ENCODE measurements around the gene EHBP1. TPM values are rescaled to one million over a fixed set of nuclear protein-coding genes. Genes with fewer than 3 reads are reported as not detected.

Gene EHBP1
- total and polyA plus RNA-seq, 2 donors (not counting 1 experiment from before 2014, with no cell fraction given), result 129 to 191 TPM

DNA sequence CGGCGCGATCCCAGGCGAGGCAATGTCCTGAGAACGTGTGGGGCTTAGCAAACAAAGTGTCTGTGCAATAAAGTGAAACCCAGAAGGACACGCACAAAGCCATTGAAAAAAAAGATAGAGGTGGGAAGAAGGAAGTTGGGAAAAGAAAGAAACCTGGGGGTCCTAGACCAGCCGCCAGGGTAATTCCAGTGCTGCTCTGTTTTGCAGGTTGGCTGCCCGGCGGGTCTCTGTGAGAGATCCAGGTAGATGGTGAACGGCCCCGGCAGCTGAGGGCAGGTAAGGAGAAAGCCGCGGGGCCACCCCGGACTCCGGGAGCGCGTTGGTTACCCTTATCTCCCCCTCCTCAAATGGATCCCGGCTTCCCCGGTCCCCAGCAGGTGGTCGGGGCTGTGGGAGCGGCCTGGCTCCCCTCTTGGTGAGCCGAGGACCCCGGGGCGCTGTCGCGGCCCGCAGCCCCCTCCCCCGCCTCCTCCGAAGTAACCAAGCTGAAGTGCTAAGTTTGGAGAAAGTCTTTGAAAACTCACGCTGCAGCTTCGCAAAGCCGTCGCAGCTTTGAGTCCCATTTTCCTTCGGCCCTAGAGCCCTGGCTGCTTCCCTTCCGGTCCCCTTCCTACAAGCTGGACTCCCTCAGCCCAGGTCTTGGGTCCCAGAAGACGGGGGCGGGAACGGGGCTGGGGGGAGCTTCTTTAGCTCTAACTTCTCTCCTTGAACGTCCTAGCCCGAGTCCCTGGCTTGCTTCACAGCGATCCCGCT, 345.7 kb downstream of the EHBP1 start:
- no peaks in the 10 kb centered on the region for H3K4me1 ChIP-seq (ENCODE audit: control insufficient read depth, extremely low read depth, insufficient read depth, low read length)
- H3K36me3 ChIP-seq (ENCODE audit: control insufficient read depth, insufficient read depth, low read length), result no peaks in the 10 kb centered on the region
- no peaks in the 10 kb centered on the region for H4K20me1 ChIP-seq (ENCODE audit: control insufficient read depth, extremely low read depth, insufficient read depth, low read length)
- H3K4me3 ChIP-seq (replicated peaks in 1 of 4; ENCODE audit: control extremely low read depth in 1 of 4, insufficient read depth in 1 of 4, low read depth in 3 of 4, low read length in 4 of 4), result peak overlapping the region; percentile 47 to 61 (median 52)
- no peak overlapping the region for H3K9ac ChIP-seq (ENCODE audit: insufficient read depth, low read length)
- peaks cover 72% of the 10 kb centered on the region for H3K27me3 ChIP-seq (ENCODE audit: control insufficient read depth, insufficient read depth, low read length)
- TF ChIP-seq, protein P1, sequence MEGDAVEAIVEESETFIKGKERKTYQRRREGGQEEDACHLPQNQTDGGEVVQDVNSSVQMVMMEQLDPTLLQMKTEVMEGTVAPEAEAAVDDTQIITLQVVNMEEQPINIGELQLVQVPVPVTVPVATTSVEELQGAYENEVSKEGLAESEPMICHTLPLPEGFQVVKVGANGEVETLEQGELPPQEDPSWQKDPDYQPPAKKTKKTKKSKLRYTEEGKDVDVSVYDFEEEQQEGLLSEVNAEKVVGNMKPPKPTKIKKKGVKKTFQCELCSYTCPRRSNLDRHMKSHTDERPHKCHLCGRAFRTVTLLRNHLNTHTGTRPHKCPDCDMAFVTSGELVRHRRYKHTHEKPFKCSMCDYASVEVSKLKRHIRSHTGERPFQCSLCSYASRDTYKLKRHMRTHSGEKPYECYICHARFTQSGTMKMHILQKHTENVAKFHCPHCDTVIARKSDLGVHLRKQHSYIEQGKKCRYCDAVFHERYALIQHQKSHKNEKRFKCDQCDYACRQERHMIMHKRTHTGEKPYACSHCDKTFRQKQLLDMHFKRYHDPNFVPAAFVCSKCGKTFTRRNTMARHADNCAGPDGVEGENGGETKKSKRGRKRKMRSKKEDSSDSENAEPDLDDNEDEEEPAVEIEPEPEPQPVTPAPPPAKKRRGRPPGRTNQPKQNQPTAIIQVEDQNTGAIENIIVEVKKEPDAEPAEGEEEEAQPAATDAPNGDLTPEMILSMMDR (conservative IDR thresholded peaks at IDR 0.05 in 1 of 2, IDR thresholded peaks at IDR 0.05 in 1 of 2; ENCODE audit: low read depth in 1 of 2, low read length in 2 of 2), result no peak
- TF ChIP-seq EZH2 (IDR thresholded peaks at IDR 0.05; ENCODE audit: low read length, missing control alignments), result peak; percentile 51
- no peak overlapping the region for H2AFZ ChIP-seq (ENCODE audit: low read length)
- H3K27ac ChIP-seq (ENCODE audit: insufficient read depth, low read length), result no peak overlapping the region
- no peaks in the 10 kb centered on the region for H3K79me2 ChIP-seq (ENCODE audit: control insufficient read depth, insufficient read depth, low read length)
- H3K9me3 ChIP-seq (ENCODE audit: control insufficient read depth, insufficient read depth, low read depth, low read length), result no peaks in the 10 kb centered on the region
- peak overlapping the region; percentile 93 for H3K4me2 ChIP-seq (ENCODE audit: extremely low read depth, insufficient read depth, low read length)
- DNase-seq (ENCODE audit: low read depth in 2 of 2), result no peak

DNA sequence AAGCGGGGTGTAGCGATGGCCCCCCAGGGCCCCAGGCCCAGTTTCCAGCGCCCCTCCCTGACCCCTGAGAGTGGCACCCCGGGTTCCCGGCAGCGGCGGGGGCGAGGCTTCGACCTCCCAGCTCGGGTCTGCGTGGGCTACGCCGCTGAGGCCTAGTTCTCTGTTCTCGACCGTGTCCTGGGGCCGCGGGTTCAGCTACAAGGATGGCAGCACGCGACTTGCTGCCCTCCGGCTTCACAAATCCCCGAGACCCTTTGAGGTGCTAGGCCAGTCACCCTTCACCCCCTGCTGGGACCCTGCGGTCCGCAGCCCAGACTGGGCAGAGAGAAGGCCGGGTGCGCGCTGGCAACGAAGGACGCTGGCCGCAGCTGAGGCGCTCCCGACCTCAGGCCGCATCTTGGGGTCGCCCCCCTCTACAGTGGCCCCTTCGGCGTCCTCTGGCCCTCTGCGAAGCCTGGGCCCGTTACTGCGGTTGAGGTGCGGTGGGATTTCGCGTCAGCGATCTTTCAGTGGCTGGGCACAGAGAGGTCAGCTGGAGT, 346.4 kb downstream of the EHBP1 start:
- peaks cover 78% of the 10 kb centered on the region for H3K27me3 ChIP-seq (ENCODE audit: control insufficient read depth, insufficient read depth, low read length)
- no peak for DNase-seq (ENCODE audit: low read depth in 2 of 2)
- H3K79me2 ChIP-seq (ENCODE audit: control insufficient read depth, insufficient read depth, low read length), result no peaks in the 10 kb centered on the region
- no peak overlapping the region for H2AFZ ChIP-seq (ENCODE audit: low read length)
- no peaks in the 10 kb centered on the region for H3K36me3 ChIP-seq (ENCODE audit: control insufficient read depth, insufficient read depth, low read length)
- H3K4me2 ChIP-seq (ENCODE audit: extremely low read depth, insufficient read depth, low read length), result no peak overlapping the region
- no peaks in the 10 kb centered on the region for H3K9me3 ChIP-seq (ENCODE audit: control insufficient read depth, insufficient read depth, low read depth, low read length)
- no peaks in the 10 kb centered on the region for H3K4me1 ChIP-seq (ENCODE audit: control insufficient read depth, extremely low read depth, insufficient read depth, low read length)
- no peak overlapping the region for H3K9ac ChIP-seq (ENCODE audit: insufficient read depth, low read length)
- H3K4me3 ChIP-seq (replicated peaks in 1 of 4; ENCODE audit: control extremely low read depth in 1 of 4, insufficient read depth in 1 of 4, low read depth in 3 of 4, low read length in 4 of 4), result no peak overlapping the region
- no peak overlapping the region for H3K27ac ChIP-seq (ENCODE audit: insufficient read depth, low read length)
- TF ChIP-seq, protein P1 (conservative IDR thresholded peaks at IDR 0.05 in 1 of 2, IDR thresholded peaks at IDR 0.05 in 1 of 2; ENCODE audit: low read depth in 1 of 2, low read length in 2 of 2), result no peak
- TF ChIP-seq EZH2 (IDR thresholded peaks at IDR 0.05; ENCODE audit: low read length, missing control alignments), result no peak
- H4K20me1 ChIP-seq (ENCODE audit: control insufficient read depth, extremely low read depth, insufficient read depth, low read length), result no peaks in the 10 kb centered on the region

DNA sequence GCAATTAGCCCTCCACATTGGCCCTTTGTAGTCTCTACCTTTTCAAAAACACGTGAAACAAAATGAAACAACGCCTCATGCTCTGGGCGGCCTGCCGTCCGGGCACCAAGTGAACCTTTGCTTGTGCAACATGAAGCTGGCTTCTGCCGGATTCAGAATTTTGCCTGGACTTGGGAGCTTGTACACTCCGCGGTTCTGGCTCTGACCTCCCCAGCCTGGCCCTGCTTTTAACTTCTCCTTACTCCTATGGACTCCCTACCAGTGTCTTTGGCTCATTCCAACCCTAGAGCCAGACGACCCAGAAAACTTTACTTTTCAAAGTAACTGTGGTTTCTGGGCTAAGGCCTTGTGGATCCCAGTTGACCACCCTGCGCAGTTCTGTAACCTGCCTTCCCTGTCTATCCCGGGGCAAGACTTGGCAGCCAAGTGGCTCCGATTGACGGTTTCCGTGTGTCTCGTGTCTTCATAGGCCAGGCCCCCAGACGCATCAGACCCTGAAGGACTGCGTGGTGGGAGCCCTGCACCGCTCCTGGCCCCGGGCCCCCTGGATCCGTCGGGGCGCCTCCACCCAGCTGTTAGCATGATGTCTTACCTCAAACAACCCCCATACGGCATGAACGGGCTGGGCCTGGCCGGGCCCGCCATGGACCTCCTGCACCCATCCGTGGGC, 347.0 kb downstream of the EHBP1 start:
- Histone ChIP-seq H4K20me1 (ENCODE audit: control insufficient read depth, extremely low read depth, insufficient read depth, low read length) (no peaks in the 10 kb centered on the region), H3K9ac (ENCODE audit: insufficient read depth, low read length) (no peak overlapping the region), H3K4me1 (ENCODE audit: control insufficient read depth, extremely low read depth, insufficient read depth, low read length) (no peaks in the 10 kb centered on the region), H3K79me2 (ENCODE audit: control insufficient read depth, insufficient read depth, low read length) (no peaks in the 10 kb centered on the region), H3K4me2 (ENCODE audit: extremely low read depth, insufficient read depth, low read length) (no peak overlapping the region), H2AFZ (ENCODE audit: low read length) (no peak overlapping the region), H3K27ac (ENCODE audit: insufficient read depth, low read length) (no peak overlapping the region), H3K9me3 (ENCODE audit: control insufficient read depth, insufficient read depth, low read depth, low read length) (no peaks in the 10 kb centered on the region), H3K4me3 (replicated peaks in 1 of 4; ENCODE audit: control extremely low read depth in 1 of 4, insufficient read depth in 1 of 4, low read depth in 3 of 4, low read length in 4 of 4) (no peak overlapping the region), H3K27me3 (ENCODE audit: control insufficient read depth, insufficient read depth, low read length) (peaks cover 80% of the 10 kb centered on the region), H3K36me3 (ENCODE audit: control insufficient read depth, insufficient read depth, low read length) (no peaks in the 10 kb centered on the region)
- TF ChIP-seq, protein P1 (conservative IDR thresholded peaks at IDR 0.05 in 1 of 2, IDR thresholded peaks at IDR 0.05 in 1 of 2; ENCODE audit: low read depth in 1 of 2, low read length in 2 of 2), result no peak
- no peak for TF ChIP-seq EZH2 (IDR thresholded peaks at IDR 0.05; ENCODE audit: low read length, missing control alignments)
- DNase-seq (ENCODE audit: low read depth in 2 of 2), result no peak

Data from fibroblast of lung (primary cell).